ENCODE data around the gene NKRF.

NKRF gene

GRCh38 chrX:119624417-119624816 lies 18.2 kb upstream of the NKRF start:
- Histone ChIP-seq H2AFZ (ENCODE audit: low read length) (no peak overlapping the region), H3K18ac (ENCODE audit: low read length) (no peak overlapping the region), H3K36me3 (replicated peaks in 1 of 2; ENCODE audit: control insufficient read depth in 2 of 2, insufficient read depth in 2 of 2, low read length in 2 of 2) (peaks cover 0 to 6% of the 10 kb centered on the region in 2 donors), H3K14ac (ENCODE audit: low read length) (no peak overlapping the region), H3K79me1 (ENCODE audit: low read depth, low read length) (no peaks in the 10 kb centered on the region), H3K27ac (replicated peaks; ENCODE audit: low read length) (no peak overlapping the region), H3K9ac (ENCODE audit: low read depth, low read length, poor library complexity) (no peak overlapping the region), H2BK15ac (ENCODE audit: low read length) (no peak overlapping the region), H3K27me3 (ENCODE audit: control insufficient read depth in 3 of 3, insufficient read depth in 3 of 3, low read depth in 1 of 3, low read length in 3 of 3) (no peaks in the 10 kb centered on the region), H2BK5ac (ENCODE audit: low read length) (no peak overlapping the region), H3K4me2 (ENCODE audit: insufficient read depth, low read length, poor library complexity, severe bottlenecking) (no peak overlapping the region), H4K8ac (ENCODE audit: low read depth, low read length) (no peak overlapping the region), H2BK12ac (ENCODE audit: low read length) (no peak overlapping the region), H4K91ac (ENCODE audit: low read depth, low read length, poor library complexity) (no peak overlapping the region), H2BK120ac (ENCODE audit: low read depth, low read length) (no peak overlapping the region), H3K4me1 (ENCODE audit: control insufficient read depth in 2 of 2, insufficient read depth in 1 of 2, low read depth in 1 of 2, low read length in 2 of 2) (no peaks in the 10 kb centered on the region), H3K9me3 (replicated peaks in 1 of 2; ENCODE audit: control insufficient read depth in 2 of 2, insufficient read depth in 1 of 2, low read depth in 1 of 2, low read length in 2 of 2) (no peaks in the 10 kb centered on the region), H3K23ac (ENCODE audit: low read depth, low read length, poor library complexity) (no peak overlapping the region), H3K4me3 (ENCODE audit: low read length in 2 of 2) (no peak overlapping the region), H3K4ac (ENCODE audit: low read length) (no peak overlapping the region), H2AK5ac (ENCODE audit: low read depth, low read length) (no peak overlapping the region)
- WGBS, 2 donors (ENCODE audit: extremely low coverage in 2 of 2, insufficient read length in 2 of 2, insufficient replicate concordance in 1 of 2) = no CpG with 5 or more reads among the region's 11 CpGs
- DNase-seq (ENCODE audit: low spot score) = no peak

GRCh38 chrX:119622356-119623232 lies 16.4 kb upstream of the NKRF start:
- Histone ChIP-seq H3K4me3 (ENCODE audit: low read length in 2 of 2) (no peak overlapping the region), H4K8ac (ENCODE audit: low read depth, low read length) (no peak overlapping the region), H3K23ac (ENCODE audit: low read depth, low read length, poor library complexity) (no peak overlapping the region), H3K9ac (ENCODE audit: low read depth, low read length, poor library complexity) (no peak overlapping the region), H2AFZ (ENCODE audit: low read length) (no peak overlapping the region), H2BK120ac (ENCODE audit: low read depth, low read length) (no peak overlapping the region), H3K4me2 (ENCODE audit: insufficient read depth, low read length, poor library complexity, severe bottlenecking) (no peak overlapping the region), H3K4ac (ENCODE audit: low read length) (no peak overlapping the region), H2AK5ac (ENCODE audit: low read depth, low read length) (no peak overlapping the region), H2BK5ac (ENCODE audit: low read length) (no peak overlapping the region), H4K91ac (ENCODE audit: low read depth, low read length, poor library complexity) (no peak overlapping the region), H3K27me3 (ENCODE audit: control insufficient read depth in 3 of 3, insufficient read depth in 3 of 3, low read depth in 1 of 3, low read length in 3 of 3) (no peaks in the 10 kb centered on the region), H2BK15ac (ENCODE audit: low read length) (no peak overlapping the region), H3K79me1 (ENCODE audit: low read depth, low read length) (no peaks in the 10 kb centered on the region), H3K9me3 (replicated peaks in 1 of 2; ENCODE audit: control insufficient read depth in 2 of 2, insufficient read depth in 1 of 2, low read depth in 1 of 2, low read length in 2 of 2) (no peaks in the 10 kb centered on the region), H3K36me3 (replicated peaks in 1 of 2; ENCODE audit: control insufficient read depth in 2 of 2, insufficient read depth in 2 of 2, low read length in 2 of 2) (no peaks in the 10 kb centered on the region), H2BK12ac (ENCODE audit: low read length) (no peak overlapping the region), H3K4me1 (ENCODE audit: control insufficient read depth in 2 of 2, insufficient read depth in 1 of 2, low read depth in 1 of 2, low read length in 2 of 2) (no peaks in the 10 kb centered on the region), H3K18ac (ENCODE audit: low read length) (no peak overlapping the region), H3K27ac (replicated peaks; ENCODE audit: low read length) (no peak overlapping the region), H3K14ac (ENCODE audit: low read length) (no peak overlapping the region)
- no CpG with 5 or more reads among the region's 9 CpGs for WGBS, 2 donors (ENCODE audit: extremely low coverage in 2 of 2, insufficient read length in 2 of 2, insufficient replicate concordance in 1 of 2)
- no peak for DNase-seq (ENCODE audit: low spot score)

GRCh38 chrX:119618439-119618838 lies 12.2 kb upstream of the NKRF start:
- no peak overlapping the region for H4K91ac ChIP-seq (ENCODE audit: low read depth, low read length, poor library complexity)
- no peak overlapping the region for H2BK5ac ChIP-seq (ENCODE audit: low read length)
- H3K23ac ChIP-seq (ENCODE audit: low read depth, low read length, poor library complexity) = no peak overlapping the region
- no peak overlapping the region for H3K4me3 ChIP-seq (ENCODE audit: low read length in 2 of 2)
- H3K14ac ChIP-seq (ENCODE audit: low read length) = no peak overlapping the region
- H2AK5ac ChIP-seq (ENCODE audit: low read depth, low read length) = no peak overlapping the region
- no peak overlapping the region for H2BK15ac ChIP-seq (ENCODE audit: low read length)
- no peak overlapping the region for H4K8ac ChIP-seq (ENCODE audit: low read depth, low read length)
- H2AFZ ChIP-seq (ENCODE audit: low read length) = no peak overlapping the region
- no peaks in the 10 kb centered on the region for H3K27me3 ChIP-seq (ENCODE audit: control insufficient read depth in 3 of 3, insufficient read depth in 3 of 3, low read depth in 1 of 3, low read length in 3 of 3)
- WGBS, 2 donors (ENCODE audit: extremely low coverage in 2 of 2, insufficient read length in 2 of 2, insufficient replicate concordance in 1 of 2) = no CpG with 5 or more reads among the region's 5 CpGs
- no peaks in the 10 kb centered on the region for H3K9me3 ChIP-seq (replicated peaks in 1 of 2; ENCODE audit: control insufficient read depth in 2 of 2, insufficient read depth in 1 of 2, low read depth in 1 of 2, low read length in 2 of 2)
- H3K4me1 ChIP-seq (ENCODE audit: control insufficient read depth in 2 of 2, insufficient read depth in 1 of 2, low read depth in 1 of 2, low read length in 2 of 2) = no peaks in the 10 kb centered on the region
- H2BK12ac ChIP-seq (ENCODE audit: low read length) = no peak overlapping the region
- no peak overlapping the region for H3K4ac ChIP-seq (ENCODE audit: low read length)
- no peak for DNase-seq (ENCODE audit: low spot score)
- no peak overlapping the region for H3K9ac ChIP-seq (ENCODE audit: low read depth, low read length, poor library complexity)
- no peak overlapping the region for H3K18ac ChIP-seq (ENCODE audit: low read length)
- H3K27ac ChIP-seq (replicated peaks; ENCODE audit: low read length) = no peak overlapping the region
- H2BK120ac ChIP-seq (ENCODE audit: low read depth, low read length) = no peak overlapping the region
- no peak overlapping the region for H3K4me2 ChIP-seq (ENCODE audit: insufficient read depth, low read length, poor library complexity, severe bottlenecking)
- no peaks in the 10 kb centered on the region for H3K79me1 ChIP-seq (ENCODE audit: low read depth, low read length)
- H3K36me3 ChIP-seq (replicated peaks in 1 of 2; ENCODE audit: control insufficient read depth in 2 of 2, insufficient read depth in 2 of 2, low read length in 2 of 2) = no peaks in the 10 kb centered on the region

- no peaks in the 10 kb centered on the region for H3K9me3 ChIP-seq (replicated peaks in 1 of 2; ENCODE audit: control insufficient read depth in 2 of 2, insufficient read depth in 1 of 2, low read depth in 1 of 2, low read length in 2 of 2)
- no peaks in the 10 kb centered on the region for H3K79me1 ChIP-seq (ENCODE audit: low read depth, low read length)
- no peak overlapping the region for H3K4ac ChIP-seq (ENCODE audit: low read length)
- H4K91ac ChIP-seq (ENCODE audit: low read depth, low read length, poor library complexity) = no peak overlapping the region
- H3K14ac ChIP-seq (ENCODE audit: low read length) = no peak overlapping the region
- H3K4me1 ChIP-seq (ENCODE audit: control insufficient read depth in 2 of 2, insufficient read depth in 1 of 2, low read depth in 1 of 2, low read length in 2 of 2) = no peaks in the 10 kb centered on the region
- H4K8ac ChIP-seq (ENCODE audit: low read depth, low read length) = no peak overlapping the region
- no peak overlapping the region for H3K23ac ChIP-seq (ENCODE audit: low read depth, low read length, poor library complexity)
- DNase-seq (ENCODE audit: low spot score) = no peak
- no peak overlapping the region for H2AFZ ChIP-seq (ENCODE audit: low read length)
- H3K4me3 ChIP-seq (ENCODE audit: low read length in 2 of 2) = no peak overlapping the region
- no peak overlapping the region for H3K9ac ChIP-seq (ENCODE audit: low read depth, low read length, poor library complexity)
- no peak overlapping the region for H3K18ac ChIP-seq (ENCODE audit: low read length)
- no peak overlapping the region for H3K27ac ChIP-seq (replicated peaks; ENCODE audit: low read length)
- H2BK120ac ChIP-seq (ENCODE audit: low read depth, low read length) = no peak overlapping the region
- H2AK5ac ChIP-seq (ENCODE audit: low read depth, low read length) = no peak overlapping the region
- H2BK5ac ChIP-seq (ENCODE audit: low read length) = no peak overlapping the region
- H2BK12ac ChIP-seq (ENCODE audit: low read length) = no peak overlapping the region
- no peak overlapping the region for H3K4me2 ChIP-seq (ENCODE audit: insufficient read depth, low read length, poor library complexity, severe bottlenecking)
- no CpG with 5 or more reads among the region's 15 CpGs for WGBS, 2 donors (ENCODE audit: extremely low coverage in 2 of 2, insufficient read length in 2 of 2, insufficient replicate concordance in 1 of 2)
- no peak overlapping the region for H2BK15ac ChIP-seq (ENCODE audit: low read length)
- no peaks in the 10 kb centered on the region for H3K36me3 ChIP-seq (replicated peaks in 1 of 2; ENCODE audit: control insufficient read depth in 2 of 2, insufficient read depth in 2 of 2, low read length in 2 of 2)
- no peaks in the 10 kb centered on the region for H3K27me3 ChIP-seq (ENCODE audit: control insufficient read depth in 3 of 3, insufficient read depth in 3 of 3, low read depth in 1 of 3, low read length in 3 of 3)
Observed at GRCh38 chrX:119617517-119618164, 11.4 kb upstream of the NKRF start.

Data from neuronal stem cell (in vitro differentiated cells).